ENCODE results near the gene NFYC. TPM values are rescaled to one million over a fixed set of nuclear protein-coding genes. Genes with fewer than 3 reads are reported as not detected.

Gene NFYC
- total RNA-seq, 6 donors from 2014 or later: 40.0 to 73.3 (median 50.9) TPM

DNA sequence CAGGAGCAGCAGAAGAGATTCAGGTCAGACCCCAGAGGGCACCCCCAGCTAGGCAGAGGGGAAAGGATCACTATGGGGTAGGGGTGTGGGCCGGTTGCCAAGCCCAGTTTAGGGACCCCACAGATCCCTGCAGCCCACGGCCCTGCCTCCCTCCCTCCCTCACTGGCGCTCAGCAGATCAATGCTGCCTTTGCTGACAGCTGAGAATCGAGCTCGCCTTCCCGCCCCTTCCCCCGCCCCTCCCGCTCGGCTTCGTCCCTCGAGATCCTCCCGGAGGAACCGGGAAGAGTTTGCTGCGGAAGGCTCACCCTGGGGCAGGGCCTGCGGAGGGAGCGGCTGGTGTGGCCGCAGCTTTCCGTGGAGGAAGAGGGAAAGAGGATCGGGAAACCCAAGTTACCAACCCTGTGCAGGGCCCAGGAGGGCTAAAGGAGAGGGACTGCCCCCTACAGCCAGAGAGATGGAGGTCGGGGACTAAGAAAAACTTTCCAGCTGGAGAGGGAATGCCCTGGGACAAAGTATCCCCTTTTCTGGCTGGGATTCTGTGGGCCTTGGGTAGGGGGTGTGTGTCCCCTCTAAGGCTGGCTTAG lies 91.0 kb downstream of the NFYC start:
- no peaks in the 10 kb centered on the region for H3K9me3 ChIP-seq
- no peaks in the 10 kb centered on the region for H3K27me3 ChIP-seq
- peaks cover 16 to 23% (median 17%) of the 10 kb centered on the region in 4 donors for H3K4me1 ChIP-seq
- no peak overlapping the region for H3K27ac ChIP-seq
- ATAC-seq (ENCODE audit: low FRiP score in 2 of 2): peak in 1 of 2 donors; percentile 24
- H3K36me3 ChIP-seq: no peaks in the 10 kb centered on the region
- no peak for DNase-seq
- TF ChIP-seq EP300 (IDR thresholded peaks at IDR 0.05): no peak
- TF ChIP-seq, protein P1, sequence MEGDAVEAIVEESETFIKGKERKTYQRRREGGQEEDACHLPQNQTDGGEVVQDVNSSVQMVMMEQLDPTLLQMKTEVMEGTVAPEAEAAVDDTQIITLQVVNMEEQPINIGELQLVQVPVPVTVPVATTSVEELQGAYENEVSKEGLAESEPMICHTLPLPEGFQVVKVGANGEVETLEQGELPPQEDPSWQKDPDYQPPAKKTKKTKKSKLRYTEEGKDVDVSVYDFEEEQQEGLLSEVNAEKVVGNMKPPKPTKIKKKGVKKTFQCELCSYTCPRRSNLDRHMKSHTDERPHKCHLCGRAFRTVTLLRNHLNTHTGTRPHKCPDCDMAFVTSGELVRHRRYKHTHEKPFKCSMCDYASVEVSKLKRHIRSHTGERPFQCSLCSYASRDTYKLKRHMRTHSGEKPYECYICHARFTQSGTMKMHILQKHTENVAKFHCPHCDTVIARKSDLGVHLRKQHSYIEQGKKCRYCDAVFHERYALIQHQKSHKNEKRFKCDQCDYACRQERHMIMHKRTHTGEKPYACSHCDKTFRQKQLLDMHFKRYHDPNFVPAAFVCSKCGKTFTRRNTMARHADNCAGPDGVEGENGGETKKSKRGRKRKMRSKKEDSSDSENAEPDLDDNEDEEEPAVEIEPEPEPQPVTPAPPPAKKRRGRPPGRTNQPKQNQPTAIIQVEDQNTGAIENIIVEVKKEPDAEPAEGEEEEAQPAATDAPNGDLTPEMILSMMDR (IDR thresholded peaks at IDR 0.05): no peak
- WGBS, 2 donors: 16 to 18% methylated on average over 17 to 20 of the region's 20 CpGs
- peak overlapping the region in 2 of 4 donors; percentile 55 to 57 for H3K4me3 ChIP-seq

DNA sequence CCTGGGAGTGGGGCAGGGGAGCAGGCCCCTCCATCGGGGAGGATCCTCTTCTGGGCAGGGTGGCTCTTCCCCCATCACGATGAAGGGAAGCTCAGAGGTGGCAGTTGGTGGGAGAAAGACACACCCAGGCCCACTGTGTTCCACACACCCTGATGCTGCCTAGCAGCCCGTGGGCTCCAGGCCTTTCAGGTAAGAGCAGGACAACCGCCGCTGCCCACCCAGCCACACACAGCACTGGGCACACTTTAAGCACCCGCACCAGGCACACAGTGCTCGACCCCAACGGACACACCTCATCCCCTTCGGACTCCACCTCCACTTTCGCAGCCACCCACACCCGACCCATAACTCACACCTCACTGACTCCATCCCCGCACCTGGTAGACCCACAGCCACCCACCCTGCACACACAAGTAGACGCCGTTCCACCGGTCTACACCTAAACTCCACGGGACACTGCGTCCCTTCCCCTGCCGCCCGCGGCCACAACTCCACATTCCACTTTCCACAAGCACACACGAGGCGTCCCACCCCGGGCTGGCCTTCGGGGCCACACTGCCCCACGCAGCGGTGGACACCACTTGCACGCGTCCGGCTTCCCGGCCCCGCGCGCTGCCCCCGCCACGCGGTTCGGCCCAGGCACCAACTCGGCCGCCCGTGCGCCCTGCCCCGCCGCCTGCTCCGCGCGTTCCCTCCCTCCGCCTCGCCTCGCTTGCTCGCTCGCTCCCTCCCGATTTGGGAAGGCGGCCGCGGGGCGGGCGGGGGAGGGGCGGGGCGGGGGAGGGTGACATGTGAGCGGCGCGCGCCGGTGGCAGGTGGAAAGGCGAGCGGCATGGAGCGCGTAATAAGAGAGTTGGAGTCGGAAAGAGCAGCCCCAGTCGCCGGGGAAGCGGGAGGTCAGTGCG lies 91.7 kb downstream of the NFYC start, which contains the start of gene KCNQ4:
TSS of gene KCNQ4 (plus strand) at position 787 of the 905 bp plus-strand sequence. CDS start 307 bp downstream, outside the sequence.
- Histone ChIP-seq H3K4me1 (peaks cover 16 to 23% (median 17%) of the 10 kb centered on the region in 4 donors), H3K36me3 (no peaks in the 10 kb centered on the region), H3K9me3 (no peaks in the 10 kb centered on the region), H3K4me3 (peak within 1 kb of the TSS; percentile 18 to 57 (median 51)), H3K27me3 (no peaks in the 10 kb centered on the region), H3K27ac (peak within 1 kb of the TSS in 3 of 4 donors; percentile 38 to 46 (median 39))
- peak in 1 of 2 donors; percentile 69 for ATAC-seq (ENCODE audit: low FRiP score in 2 of 2)
- WGBS, 2 donors: 5 to 19% methylated on average over 12 to 52 of the region's 73 CpGs
- DNase-seq: peak; percentile 49 to 93
- no peak for TF ChIP-seq POLR2A (IDR thresholded peaks at IDR 0.05)
- no peak for TF ChIP-seq EP300 (IDR thresholded peaks at IDR 0.05)
- no peak for TF ChIP-seq POLR2AphosphoS5 (IDR thresholded peaks at IDR 0.05)
- TF ChIP-seq, protein P1 (IDR thresholded peaks at IDR 0.05): no peak

DNA sequence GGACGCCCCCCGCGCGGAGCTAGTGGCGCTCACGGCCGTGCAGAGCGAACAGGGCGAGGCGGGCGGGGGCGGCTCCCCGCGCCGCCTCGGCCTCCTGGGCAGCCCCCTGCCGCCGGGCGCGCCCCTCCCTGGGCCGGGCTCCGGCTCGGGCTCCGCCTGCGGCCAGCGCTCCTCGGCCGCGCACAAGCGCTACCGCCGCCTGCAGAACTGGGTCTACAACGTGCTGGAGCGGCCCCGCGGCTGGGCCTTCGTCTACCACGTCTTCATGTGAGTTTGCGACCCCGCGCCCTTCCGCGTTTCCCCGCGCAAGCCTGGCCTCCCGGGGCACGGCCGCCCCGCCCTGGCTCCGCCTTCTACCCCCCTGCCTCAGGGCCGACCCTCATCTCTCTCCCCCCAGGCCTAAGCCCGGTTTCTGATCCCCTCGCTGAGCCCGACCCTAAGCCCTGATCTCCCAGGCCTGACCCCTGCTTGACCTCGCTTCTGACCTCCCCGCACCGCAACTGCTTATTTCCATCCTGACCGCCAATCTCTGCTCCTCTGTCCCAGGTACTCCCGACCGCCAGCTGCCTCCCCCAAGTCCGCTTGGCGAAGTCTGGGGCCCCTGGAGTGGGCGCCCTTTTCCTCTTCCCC lies 92.8 kb downstream of the NFYC start:
- Histone ChIP-seq H3K36me3 (no peaks in the 10 kb centered on the region), H3K4me3 (peak overlapping the region in 3 of 4 donors; percentile 47 to 57 (median 55)), H3K9me3 (no peaks in the 10 kb centered on the region), H3K27me3 (no peaks in the 10 kb centered on the region), H3K4me1 (peaks cover 16 to 23% (median 17%) of the 10 kb centered on the region in 4 donors), H3K27ac (peak overlapping the region in 3 of 4 donors; percentile 19 to 46 (median 39))
- no peak for TF ChIP-seq EP300 (IDR thresholded peaks at IDR 0.05)
- TF ChIP-seq, protein P1 (IDR thresholded peaks at IDR 0.05): no peak
- no peak for TF ChIP-seq POLR2A (IDR thresholded peaks at IDR 0.05)
- no peak for TF ChIP-seq POLR2AphosphoS5 (IDR thresholded peaks at IDR 0.05)
- WGBS, 2 donors: 29 to 75% methylated on average over 13 to 39 of the region's 63 CpGs
- DNase-seq (peak in 1 of 2 donors; percentile 87), ATAC-seq (ENCODE audit: low FRiP score in 2 of 2) (no peak)

DNA sequence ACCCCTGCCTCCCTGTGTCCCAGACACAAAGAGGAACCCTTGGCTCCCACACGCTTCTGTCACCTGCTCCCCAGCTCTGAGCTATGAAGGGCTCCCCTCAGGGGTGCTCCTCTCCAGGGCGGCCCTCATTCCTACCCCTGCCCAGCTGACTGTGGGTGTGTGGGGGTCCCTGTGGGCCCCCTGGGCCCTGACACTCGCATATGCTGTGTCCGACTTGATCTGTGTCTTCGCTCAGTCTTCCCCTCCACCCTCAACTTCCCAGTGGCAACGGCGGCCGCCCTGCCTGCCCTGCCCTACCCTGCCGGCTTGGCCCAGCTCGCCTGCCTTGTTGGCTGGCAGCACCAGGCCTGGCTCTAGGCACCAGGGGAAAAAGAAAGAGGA lies 93.3 kb downstream of the NFYC start:
- ATAC-seq (ENCODE audit: low FRiP score in 2 of 2): no peak
- TF ChIP-seq POLR2AphosphoS5 (IDR thresholded peaks at IDR 0.05) (no peak), EP300 (IDR thresholded peaks at IDR 0.05) (no peak)
- Histone ChIP-seq H3K27ac (peak overlapping the region in 3 of 4 donors; percentile 4 to 46 (median 19)), H3K27me3 (no peaks in the 10 kb centered on the region), H3K9me3 (no peaks in the 10 kb centered on the region), H3K4me1 (peaks cover 16 to 23% (median 17%) of the 10 kb centered on the region in 4 donors), H3K4me3 (peak overlapping the region in 2 of 4 donors; percentile 55 to 57), H3K36me3 (no peaks in the 10 kb centered on the region)
- WGBS, 2 donors: 88 to 89% methylated on average over 8 to 10 of the region's 10 CpGs
- DNase-seq: peak in 1 of 2 donors; percentile 81

DNA sequence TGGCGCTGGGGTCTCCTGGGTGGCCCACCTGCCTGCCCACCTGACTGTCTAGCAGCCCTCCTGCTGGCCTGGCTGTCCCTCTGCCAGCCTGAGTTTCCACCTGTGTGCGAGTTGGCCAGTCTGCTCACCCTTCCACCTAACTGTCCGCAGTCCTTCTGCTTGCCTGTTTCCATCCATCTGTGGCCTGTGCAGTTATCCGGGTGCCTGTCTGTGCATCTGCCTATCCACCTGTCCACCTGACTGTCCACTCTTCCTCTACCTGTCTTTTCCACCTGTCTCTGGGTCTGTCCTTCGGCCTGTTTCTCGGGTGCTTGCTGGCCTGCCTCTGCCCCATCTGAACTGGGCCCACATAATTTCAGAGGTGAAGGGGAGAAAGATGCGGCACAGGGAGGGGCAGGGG lies 93.9 kb downstream of the NFYC start:
- Histone ChIP-seq H3K4me3 (no peak overlapping the region), H3K27me3 (no peaks in the 10 kb centered on the region), H3K27ac (peak overlapping the region in 2 of 4 donors; percentile 9 to 19), H3K4me1 (peaks cover 16 to 23% (median 17%) of the 10 kb centered on the region in 4 donors), H3K9me3 (no peaks in the 10 kb centered on the region), H3K36me3 (no peaks in the 10 kb centered on the region)
- DNase-seq: no peak
- no peak for TF ChIP-seq POLR2AphosphoS5 (IDR thresholded peaks at IDR 0.05)
- TF ChIP-seq, protein P1 (IDR thresholded peaks at IDR 0.05): no peak
- TF ChIP-seq POLR2A (IDR thresholded peaks at IDR 0.05): no peak
- TF ChIP-seq EP300 (IDR thresholded peaks at IDR 0.05): no peak
- 92 to 99% methylated on average over 6 to 7 of the region's 7 CpGs for WGBS, 2 donors
- no peak for ATAC-seq (ENCODE audit: low FRiP score in 2 of 2)
